PC-9 (cell line): ENCODE results near the gene MADD. TPM values are rescaled to one million over a fixed set of nuclear protein-coding genes. Genes with fewer than 3 reads are reported as not detected.

ENCODE experiments used
- BruUV-seq: library from RNA; stranded (reverse); fragments of 400-500 nt; replicated peaks from 2 replicates; lab custom pipeline; 2021; lab: Mats Ljungman, UMichigan
- CTCF ChIA-PET: fragments of 300-600 bp; sonication (Branson Sonifier 250); formaldehyde crosslinking; loops from one replicate; lab custom pipeline; 2022; ENCODE audit warnings: antibody characterized with exemption; lab: Charles Lee
- POLR2A ChIA-PET: fragments of 300-600 bp; sonication (Branson Sonifier 250); formaldehyde crosslinking; loops from one replicate; lab custom pipeline; 2022; ENCODE audit warnings: antibody characterized with exemption; ENCODE audit not compliant: unreplicated experiment; lab: Charles Lee
- DNase-seq, 2 experiments: peaks; one replicate each; pipeline versions ENCODE4 v3.0.0 to v3.0.0-alpha.2; 2015 to 2022; ENCODE audit warnings: mixed read lengths in 1 of 2
- H2AFZ ChIP-seq: fragments of 200-600 bp; sonication (generic); 2 replicates; pipeline ENCODE4 v1.8.1; 2017; ENCODE audit warnings: antibody characterized with exemption
- H3F3A ChIP-seq: fragments of 200-600 bp; sonication (generic); 2 replicates; pipeline ENCODE4 v1.8.1; 2017; ENCODE audit warnings: antibody characterized with exemption, mild to moderate bottlenecking, low read depth; ENCODE audit not compliant: insufficient read depth
- H3K27ac ChIP-seq: fragments of 200-600 bp; sonication (generic); 2 replicates; pipeline ENCODE4 v1.6.1; 2016; ENCODE audit warnings: mixed run types
- H3K27me3 ChIP-seq: fragments of 200-600 bp; sonication (generic); 2 replicates; pipeline ENCODE4 v1.6.1; 2016; ENCODE audit warnings: low read depth, mixed run types; ENCODE audit not compliant: insufficient read depth
- H3K36me3 ChIP-seq: fragments of 200-600 bp; sonication (generic); 2 replicates; pipeline ENCODE4 v1.6.1; 2016; ENCODE audit warnings: low read depth, mixed run types
- H3K4me1 ChIP-seq: fragments of 200-600 bp; sonication (generic); replicated peaks from 2 replicates; pipeline ENCODE4 v1.6.1; 2016; ENCODE audit warnings: mixed run types; ENCODE audit not compliant: insufficient read depth
- H3K4me2 ChIP-seq: fragments of 200-600 bp; sonication (generic); 2 replicates; pipeline ENCODE4 v1.6.1; 2017; ENCODE audit warnings: mixed run types
- H3K4me3 ChIP-seq: fragments of 200-600 bp; sonication (generic); 2 replicates; pipeline ENCODE4 v1.6.1; 2016; ENCODE audit warnings: mixed run types
- H3K79me2 ChIP-seq: fragments of 200-600 bp; sonication (generic); 2 replicates; pipeline ENCODE4 v1.6.1; 2017; ENCODE audit warnings: low read depth, mixed run types
- H3K9me2 ChIP-seq: fragments of 200-600 bp; sonication (generic); 2 replicates; pipeline ENCODE4 v1.8.1; 2017; ENCODE audit warnings: mild to moderate bottlenecking; ENCODE audit not compliant: insufficient read depth
- H3K9me3 ChIP-seq: fragments of 200-600 bp; sonication (generic); 2 replicates; pipeline ENCODE4 v1.8.1; 2016; ENCODE audit warnings: low read depth; ENCODE audit not compliant: insufficient read depth
- H4K20me1 ChIP-seq: fragments of 200-600 bp; sonication (generic); 2 replicates; pipeline ENCODE4 v1.8.1; 2017; ENCODE audit not compliant: insufficient read depth
- EZH2 ChIP-seq: fragments of 200-600 bp; sonication (generic); IDR thresholded peaks from 2 replicates; pipeline ENCODE4 v1.8.0; 2017; ENCODE audit warnings: antibody characterized with exemption, low read depth
- intact Hi-C: fragments of 100-400 bp; cut with micrococcal nuclease; formaldehyde crosslinking; loops from one replicate; pipeline ENCODE4 v1.10.0; 2022; ENCODE audit not compliant: unreplicated experiment
- total RNA-seq: library from RNA; stranded (reverse); gene quantifications from 2 replicates; pipeline ENCODE4 v1.2.3, GENCODE V29; 2021
- TF ChIP-seq, protein P1 (sequence below): fragments of 200-600 bp; sonication (generic); conservative IDR thresholded peaks from 2 replicates; pipeline ENCODE4 v1.6.1; 2017; ENCODE audit warnings: mixed run types, antibody characterized with exemption, mild to moderate bottlenecking, moderate library complexity

Gene MADD
- total RNA-seq, 1 experiment from 2014 or later: 65.9 TPM

DNA sequence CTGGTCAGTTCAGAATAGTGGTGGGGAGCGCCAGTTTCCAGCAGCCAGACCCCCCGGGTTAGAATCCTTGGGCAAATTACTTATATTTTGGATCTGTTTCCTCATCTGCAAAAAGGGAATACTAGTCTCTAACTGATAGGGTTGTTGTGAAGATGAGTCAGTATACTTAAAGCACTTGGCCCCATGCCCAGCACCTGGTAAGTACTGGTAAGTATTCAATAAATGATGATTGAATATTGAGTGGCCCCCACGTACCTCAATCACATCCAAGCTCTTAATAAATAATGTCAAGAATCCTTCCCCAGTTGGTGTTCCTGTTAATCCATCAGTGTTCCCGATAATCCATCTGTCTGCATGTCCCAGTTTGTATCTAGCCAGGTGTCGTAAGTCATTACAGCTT is 33.5 kb upstream of the MADD start:
- CTCF ChIA-PET: interaction anchor here (0.6 kb wide), 1 partner anchor 73 kb away, joined by 5 read pairs; no protein-coding TSS in a partner anchor

DNA sequence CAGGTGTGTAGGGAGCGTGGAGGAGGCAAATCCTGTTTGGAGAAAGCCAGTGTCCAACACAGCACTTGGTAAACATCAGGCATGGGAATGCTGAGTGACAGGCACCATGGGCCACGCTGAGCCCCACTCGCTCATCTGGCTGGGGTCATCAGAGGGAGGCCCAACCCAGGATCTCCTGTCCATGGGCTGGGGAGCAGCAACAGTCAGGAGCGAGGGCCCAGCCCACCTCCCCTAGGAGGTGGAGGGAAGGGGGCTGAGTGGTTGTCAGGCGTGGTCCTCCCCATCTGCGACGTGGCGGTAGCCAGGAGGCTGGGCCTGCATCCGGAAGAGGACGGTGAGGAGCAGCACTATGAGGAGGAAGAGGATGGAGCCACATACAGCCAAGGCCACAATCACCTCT is 30.1 kb upstream of the MADD start:
- CTCF ChIA-PET: no interaction called here
- no TSS peak for BruUV-seq

More for the DNA sequence above, 33.5 kb upstream of the MADD start:
- no peaks in the 10 kb centered on the region for H3K27me3 ChIP-seq
- TF ChIP-seq, protein P1, sequence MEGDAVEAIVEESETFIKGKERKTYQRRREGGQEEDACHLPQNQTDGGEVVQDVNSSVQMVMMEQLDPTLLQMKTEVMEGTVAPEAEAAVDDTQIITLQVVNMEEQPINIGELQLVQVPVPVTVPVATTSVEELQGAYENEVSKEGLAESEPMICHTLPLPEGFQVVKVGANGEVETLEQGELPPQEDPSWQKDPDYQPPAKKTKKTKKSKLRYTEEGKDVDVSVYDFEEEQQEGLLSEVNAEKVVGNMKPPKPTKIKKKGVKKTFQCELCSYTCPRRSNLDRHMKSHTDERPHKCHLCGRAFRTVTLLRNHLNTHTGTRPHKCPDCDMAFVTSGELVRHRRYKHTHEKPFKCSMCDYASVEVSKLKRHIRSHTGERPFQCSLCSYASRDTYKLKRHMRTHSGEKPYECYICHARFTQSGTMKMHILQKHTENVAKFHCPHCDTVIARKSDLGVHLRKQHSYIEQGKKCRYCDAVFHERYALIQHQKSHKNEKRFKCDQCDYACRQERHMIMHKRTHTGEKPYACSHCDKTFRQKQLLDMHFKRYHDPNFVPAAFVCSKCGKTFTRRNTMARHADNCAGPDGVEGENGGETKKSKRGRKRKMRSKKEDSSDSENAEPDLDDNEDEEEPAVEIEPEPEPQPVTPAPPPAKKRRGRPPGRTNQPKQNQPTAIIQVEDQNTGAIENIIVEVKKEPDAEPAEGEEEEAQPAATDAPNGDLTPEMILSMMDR: no peak
- TF ChIP-seq EZH2: no peak
- POLR2A ChIA-PET: no interaction called here
- intact Hi-C loops: no loop called here
- H3K9me2 ChIP-seq: no peaks in the 10 kb centered on the region
- no peak overlapping the region for H3K4me2 ChIP-seq
- H3K27ac ChIP-seq: no peak overlapping the region
- peaks cover 60% of the 10 kb centered on the region for H3F3A ChIP-seq
- peaks cover 8% of the 10 kb centered on the region for H3K36me3 ChIP-seq
- no TSS peak for BruUV-seq
- no peaks in the 10 kb centered on the region for H3K79me2 ChIP-seq
- H3K9me3 ChIP-seq: no peaks in the 10 kb centered on the region
- DNase-seq: no peak
- H4K20me1 ChIP-seq: 0 out of 2 replicates have a peak, but pooled peaks cover 3% of the 10 kb centered on the region
- peaks cover 39% of the 10 kb centered on the region for H3K4me1 ChIP-seq
- H3K4me3 ChIP-seq: no peak overlapping the region
- H2AFZ ChIP-seq: no peak overlapping the region

DNA sequence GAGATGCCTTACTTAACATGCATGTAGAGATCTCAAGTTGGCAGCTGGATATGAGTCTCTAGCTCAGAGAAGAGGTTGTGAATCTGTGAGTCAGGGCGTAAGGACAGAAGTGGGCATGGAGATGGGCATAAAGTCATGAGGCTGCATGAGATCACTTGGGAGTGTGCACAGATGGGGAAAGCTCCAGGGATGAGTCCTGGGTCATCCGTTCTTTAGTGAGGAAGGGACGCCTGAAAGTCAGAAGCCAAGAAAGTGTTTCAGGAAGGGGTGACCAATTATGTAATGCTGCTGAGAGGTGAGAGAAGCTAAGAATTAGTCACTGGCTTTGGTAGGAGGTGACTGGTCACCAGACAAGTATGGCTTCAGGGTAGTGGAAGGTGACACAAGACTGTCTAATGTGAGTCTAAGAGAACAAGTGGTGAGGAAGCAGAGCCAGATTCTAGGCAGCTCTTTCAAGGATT is 28.1 kb upstream of the MADD start:
- Histone ChIP-seq H4K20me1 (0 out of 2 replicates have a peak, but pooled peaks cover 4% of the 10 kb centered on the region), H3K9me3 (no peaks in the 10 kb centered on the region), H3K27me3 (no peaks in the 10 kb centered on the region), H3K4me3 (no peak overlapping the region), H3K4me2 (0 out of 2 replicates have a peak overlapping the region, but pooled peaks have one; percentile 12), H3K9me2 (no peaks in the 10 kb centered on the region), H3K4me1 (peaks cover 29% of the 10 kb centered on the region), H2AFZ (no peak overlapping the region), H3K36me3 (peaks cover 8% of the 10 kb centered on the region), H3K79me2 (no peaks in the 10 kb centered on the region), H3K27ac (peak overlapping the region; percentile 39), H3F3A (peaks cover 44% of the 10 kb centered on the region)
- no peak for TF ChIP-seq EZH2
- TF ChIP-seq, protein P1: no peak
- no TSS peak for BruUV-seq
- ChIA-PET POLR2A (interaction anchor here (0.6 to 0.7 kb wide), 3 partner anchors 27 to 396 kb away, joined by 4 to 7 read pairs (median 5); partner anchors contain the start of genes CKAP5 and DDB2), CTCF (interaction anchor here (1.6 kb wide), 1 partner anchor 17 kb away, joined by 8 read pairs; no protein-coding TSS in a partner anchor)
- intact Hi-C loops: no loop called here
- peak in 1 of 2 experiments; percentile 83 for DNase-seq

More for the DNA sequence above, 30.1 kb upstream of the MADD start:
- Histone ChIP-seq H3K4me1 (peaks cover 48% of the 10 kb centered on the region), H3K4me2 (no peak overlapping the region), H4K20me1 (0 out of 2 replicates have a peak, but pooled peaks cover 4% of the 10 kb centered on the region), H2AFZ (no peak overlapping the region), H3K4me3 (no peak overlapping the region), H3K27ac (no peak overlapping the region), H3K27me3 (no peaks in the 10 kb centered on the region), H3K79me2 (no peaks in the 10 kb centered on the region), H3F3A (peaks cover 63% of the 10 kb centered on the region), H3K9me3 (no peaks in the 10 kb centered on the region), H3K9me2 (no peaks in the 10 kb centered on the region), H3K36me3 (peaks cover 8% of the 10 kb centered on the region)
- TF ChIP-seq, protein P1: no peak
- no peak for TF ChIP-seq EZH2
- no peak for DNase-seq
- POLR2A ChIA-PET: no interaction called here
- intact Hi-C loops: no loop called here
